22Rv1 (cell line): ENCODE measurements around the gene CCDC60.

Experiments used
- CTCF ChIP-seq: fragments of 450-650 bp; IDR thresholded peaks from 2 replicates; pipeline ENCODE4 v1.5.1; 2017; ENCODE audit warnings: mild to moderate bottlenecking
- ZFX ChIP-seq: fragments of 450-650 bp; IDR thresholded peaks from 2 replicates; pipeline ENCODE4 v1.6.1; 2017; ENCODE audit warnings: antibody characterized with exemption, borderline replicate concordance

GRCh38 chr12:119544765-119545625, 210.5 kb downstream of the CCDC60 start:
- TF ChIP-seq CTCF (peak; percentile 94), ZFX (no peak)
